ENCODE measurements around the gene REG4. TPM values are rescaled to one million over a fixed set of nuclear protein-coding genes. Genes with fewer than 3 reads are reported as not detected.

REG4 gene
- total RNA-seq, 1 experiment from 2014 or later, result not detected

- Histone ChIP-seq H3K4me3 (replicated peaks in 1 of 2; ENCODE audit: low read depth in 1 of 2, low read length in 2 of 2) (no peak overlapping the region), H3K9me2 (ENCODE audit: insufficient read depth) (no peaks in the 10 kb centered on the region), H3K79me2 (ENCODE audit: insufficient read depth, low read length) (no peaks in the 10 kb centered on the region), H3K9me3 (ENCODE audit: control insufficient read depth in 1 of 2, insufficient read depth in 1 of 2, low read depth in 1 of 2, low read length in 2 of 2) (no peaks in the 10 kb centered on the region), H3K4me2 (ENCODE audit: low read length) (no peak overlapping the region), H3K4me1 (ENCODE audit: control insufficient read depth in 1 of 2, insufficient read depth in 2 of 2, low read length in 2 of 2) (no peaks in the 10 kb centered on the region), H4K20me1 (ENCODE audit: insufficient read depth) (no peaks in the 10 kb centered on the region), H3K27ac (ENCODE audit: low read depth, low read length) (no peak overlapping the region), H3K9ac (ENCODE audit: low read length) (no peak overlapping the region), H2AFZ (ENCODE audit: low read depth, low read length, poor library complexity, severe bottlenecking) (no peak overlapping the region), H3K27me3 (ENCODE audit: insufficient read depth, low read length) (no peaks in the 10 kb centered on the region), H3K36me3 (ENCODE audit: control insufficient read depth in 1 of 2, insufficient read depth in 2 of 2, low read length in 2 of 2) (no peaks in the 10 kb centered on the region)
- ATAC-seq, result no peak
- DNase-seq (ENCODE audit: low read depth, low spot score), result no peak
- no TSS peak for BruUV-seq (replicated peaks)
- POLR2A ChIA-PET, result no interaction called here
- CTCF ChIA-PET, result interaction anchor here (1.1 kb wide), 1 partner anchor 25 kb away, joined by 3 read pairs; no protein-coding TSS in a partner anchor
- intact Hi-C loops (cut with micrococcal nuclease), result no loop called here
- RAD21 ChIA-PET (ENCODE audit: low non-redundant PET in 1 of 2, low total read pairs in 2 of 2, uncharacterized antibody in 2 of 2, unreplicated experiment in 2 of 2), result no interaction called here
- no peak for TF ChIP-seq REST (IDR thresholded peaks at IDR 0.05; ENCODE audit: low read depth)
- no peak for TF ChIP-seq SRF (IDR thresholded peaks at IDR 0.05; ENCODE audit: low read depth)
- no peak for TF ChIP-seq EGR1 (IDR thresholded peaks at IDR 0.05; ENCODE audit: low read depth)
- no peak for TF ChIP-seq YY1 (IDR thresholded peaks at IDR 0.05; ENCODE audit: extremely low read depth, insufficient replicate concordance, low read depth, low read length)
- TF ChIP-seq EZH2phosphoT487 (IDR thresholded peaks at IDR 0.05; ENCODE audit: borderline replicate concordance), result no peak
- no peak for TF ChIP-seq SIN3A (IDR thresholded peaks at IDR 0.05; ENCODE audit: low read depth)
- TF ChIP-seq CBX3 (IDR thresholded peaks at IDR 0.05; ENCODE audit: low read depth), result no peak
- no peak for TF ChIP-seq CEBPB (IDR thresholded peaks at IDR 0.05; ENCODE audit: low read depth)
- TF ChIP-seq ELF1 (IDR thresholded peaks at IDR 0.05; ENCODE audit: borderline replicate concordance, low read depth), result no peak
- TF ChIP-seq, protein P1, sequence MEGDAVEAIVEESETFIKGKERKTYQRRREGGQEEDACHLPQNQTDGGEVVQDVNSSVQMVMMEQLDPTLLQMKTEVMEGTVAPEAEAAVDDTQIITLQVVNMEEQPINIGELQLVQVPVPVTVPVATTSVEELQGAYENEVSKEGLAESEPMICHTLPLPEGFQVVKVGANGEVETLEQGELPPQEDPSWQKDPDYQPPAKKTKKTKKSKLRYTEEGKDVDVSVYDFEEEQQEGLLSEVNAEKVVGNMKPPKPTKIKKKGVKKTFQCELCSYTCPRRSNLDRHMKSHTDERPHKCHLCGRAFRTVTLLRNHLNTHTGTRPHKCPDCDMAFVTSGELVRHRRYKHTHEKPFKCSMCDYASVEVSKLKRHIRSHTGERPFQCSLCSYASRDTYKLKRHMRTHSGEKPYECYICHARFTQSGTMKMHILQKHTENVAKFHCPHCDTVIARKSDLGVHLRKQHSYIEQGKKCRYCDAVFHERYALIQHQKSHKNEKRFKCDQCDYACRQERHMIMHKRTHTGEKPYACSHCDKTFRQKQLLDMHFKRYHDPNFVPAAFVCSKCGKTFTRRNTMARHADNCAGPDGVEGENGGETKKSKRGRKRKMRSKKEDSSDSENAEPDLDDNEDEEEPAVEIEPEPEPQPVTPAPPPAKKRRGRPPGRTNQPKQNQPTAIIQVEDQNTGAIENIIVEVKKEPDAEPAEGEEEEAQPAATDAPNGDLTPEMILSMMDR (IDR thresholded peaks at IDR 0.05 in 2 of 3, conservative IDR thresholded peaks at IDR 0.05 in 1 of 3; ENCODE audit: borderline replicate concordance in 1 of 3, insufficient read depth in 1 of 3, low read depth in 2 of 3, low read length in 2 of 3), result no peak
- no peak for TF ChIP-seq RAD21 (IDR thresholded peaks at IDR 0.05; ENCODE audit: low read depth)
- TF ChIP-seq SP1 (IDR thresholded peaks at IDR 0.05; ENCODE audit: low read depth), result no peak
Observed at GRCh38 chr1:119784191-119784781, 27.0 kb downstream of the REG4 start.

Measured in HCT116 (cell line).